Gastrocnemius medialis (tissue), 4 donors: ENCODE results near the gene UNG.

Source experiments
- CTCF ChIP-seq, 5 experiments: fragments of 450-650 bp in 3 of 5; fragments of 200-600 bp in 2 of 5; sonication (generic) in 2 of 5; IDR thresholded peaks in 4 of 5; conservative IDR thresholded peaks in 1 of 5; 1 replicate in 4 of 5; 2 replicates in 1 of 5; pipeline ENCODE4 v1.5.1; 2016 to 2019; ENCODE audit warnings: antibody characterized with exemption in 5 of 5, mild to moderate bottlenecking in 3 of 5, moderate library complexity in 3 of 5
- POLR2A ChIP-seq, 2 donors: fragments of 450-650 bp; IDR thresholded peaks; one replicate each; pipeline ENCODE4 v1.6.1; 2017; ENCODE audit warnings: antibody characterized with exemption in 2 of 2, mild to moderate bottlenecking in 2 of 2, moderate library complexity in 2 of 2

DNA sequence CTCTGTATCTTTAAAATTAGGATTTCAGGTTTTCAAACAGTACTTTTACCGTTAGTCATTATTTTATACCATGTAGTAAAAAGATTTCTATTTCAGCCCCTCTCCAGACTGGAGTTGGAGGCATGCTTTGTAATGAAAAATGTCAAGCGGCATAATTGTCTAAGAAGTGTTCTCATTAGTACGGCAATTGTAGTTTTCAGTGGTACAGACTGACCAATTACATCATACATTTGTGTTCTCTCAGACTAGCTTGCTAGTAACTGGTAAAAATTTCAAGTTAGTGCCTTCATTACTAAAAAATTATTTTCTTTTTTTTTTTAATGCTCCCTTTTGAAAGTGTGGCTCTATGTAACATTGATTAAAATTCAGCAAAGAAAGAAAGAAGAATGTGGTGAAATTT lies 40.5 kb upstream of the UNG start:
- no peak for TF ChIP-seq CTCF (IDR thresholded peaks at IDR 0.05 in 4 of 5, conservative IDR thresholded peaks at IDR 0.05 in 1 of 5)
- no peak for TF ChIP-seq POLR2A (IDR thresholded peaks at IDR 0.05)
